HepG2 (cell line): ENCODE measurements around the gene B4GALT2. TPM values are rescaled to one million over a fixed set of nuclear protein-coding genes. Genes with fewer than 3 reads are reported as not detected.

Experiments
- ASH2L ChIP-seq: fragments of 300-600, 200-600 bp; sonication (generic); IDR thresholded peaks from 2 replicates; pipeline ENCODE4 v1.7.0; 2017; ENCODE audit warnings: low read depth, mild to moderate bottlenecking, moderate library complexity, mixed read lengths, low read length; ENCODE audit not compliant: insufficient read length
- HOXA3 ChIP-seq: sonication (generic); formaldehyde crosslinking; IDR thresholded peaks from 2 replicates; pipeline ENCODE4 v1.5.0; 2020; ENCODE audit warnings: missing genetic modification reagents
- LCORL ChIP-seq, 2 experiments: fragments of 450-650 bp in 1 of 2; sonication (generic) in 1 of 2; formaldehyde crosslinking in 1 of 2; IDR thresholded peaks; 2 replicates each; pipeline versions ENCODE4 v1.5.0 to v1.6.1; 2017 to 2020; ENCODE audit warnings: antibody characterized with exemption in 1 of 2, missing genetic modification reagents in 1 of 2
- MED1 ChIP-seq: sonication (generic); formaldehyde crosslinking; IDR thresholded peaks from 2 replicates; pipeline ENCODE4 v1.4.0; 2020; ENCODE audit warnings: missing genetic modification reagents
- PATZ1 ChIP-seq: sonication (generic); formaldehyde crosslinking; IDR thresholded peaks from 2 replicates; pipeline ENCODE4 v1.4.0; 2020; ENCODE audit warnings: missing genetic modification reagents
- SYNCRIP ChIP-seq: fragments of 200-400 bp; formaldehyde crosslinking; IDR thresholded peaks from 2 replicates; pipeline ENCODE4 v1.6.1; 2018; ENCODE audit warnings: mild to moderate bottlenecking, low read depth, low read length; ENCODE audit not compliant: insufficient read depth
- THAP8 ChIP-seq: sonication (generic); formaldehyde crosslinking; IDR thresholded peaks from 2 replicates; pipeline ENCODE4 v1.5.1; 2020; ENCODE audit warnings: missing genetic modification reagents, mild to moderate bottlenecking, borderline replicate concordance
- ZBTB7B ChIP-seq: sonication (generic); formaldehyde crosslinking; IDR thresholded peaks from 2 replicates; pipeline ENCODE4 v1.4.0; 2020; ENCODE audit warnings: missing genetic modification reagents
- ZFX ChIP-seq: sonication (generic); formaldehyde crosslinking; IDR thresholded peaks from 2 replicates; pipeline ENCODE4 v1.4.0; 2020; ENCODE audit warnings: mild to moderate bottlenecking, low read depth, missing genetic modification reagents, moderate library complexity
- ZNF136 ChIP-seq: sonication (generic); formaldehyde crosslinking; IDR thresholded peaks from 2 replicates; pipeline ENCODE4 v1.8.1; 2022; ENCODE audit warnings: low read depth, mild to moderate bottlenecking, moderate library complexity, missing genetic modification reagents
- ZNF20 ChIP-seq: sonication (generic); formaldehyde crosslinking; IDR thresholded peaks from 2 replicates; pipeline ENCODE4 v1.4.0; 2020; ENCODE audit warnings: mild to moderate bottlenecking, moderate library complexity, missing genetic modification reagents
- ZNF567 ChIP-seq: sonication (generic); formaldehyde crosslinking; IDR thresholded peaks from 2 replicates; pipeline ENCODE4 v1.8.1; 2023; ENCODE audit warnings: mild to moderate bottlenecking, missing genetic modification reagents, borderline replicate concordance
- ZNF792 ChIP-seq: IDR thresholded peaks from 2 replicates; pipeline ENCODE4 v1.6.1; 2016
- polyA plus RNA-seq, 8 experiments: library from polyadenylated mRNA; depleted of rRNA in 3 of 8; stranded (reverse) in 7 of 8; unstranded in 1 of 8; fragments of >200 nt; fragmentation: Illumina TruSeq in 4 of 8; extraction: Trizol in 4 of 8; gene quantifications; 2 replicates each; pipeline versions ENCODE4 v1.2.1 to v1.2.3, GENCODE V29; 2011 to 2016; ENCODE audit warnings: low read depth in 4 of 8, missing spikeins in 1 of 8, mixed read lengths in 1 of 8; ENCODE audit not compliant: insufficient read depth in 1 of 8
- total RNA-seq, 5 experiments: library from RNA; depleted of rRNA; stranded (reverse); fragments of >200 nt; fragmentation: Illumina TruSeq; extraction: Trizol; gene quantifications; 2 replicates each; pipeline ENCODE4 v1.2.3, GENCODE V29; 2016; ENCODE audit warnings: low read depth in 1 of 5
- TF ChIP-seq, protein P1 (sequence below): sonication (generic); formaldehyde crosslinking; IDR thresholded peaks from 2 replicates; pipeline ENCODE4 v1.5.0; 2020; ENCODE audit warnings: mild to moderate bottlenecking, missing genetic modification reagents, borderline replicate concordance
- TF ChIP-seq, protein P2 (sequence below): IDR thresholded peaks from 2 replicates; pipeline ENCODE4 v1.6.1; 2012; ENCODE audit warnings: inconsistent platforms
- TF ChIP-seq, protein P3 (sequence below), 2 experiments: sonication (generic) in 1 of 2; formaldehyde crosslinking in 1 of 2; IDR thresholded peaks; 2 replicates each; pipeline versions ENCODE4 v1.4.0 to v1.6.1; 2016 to 2020; ENCODE audit warnings: borderline replicate concordance in 1 of 2, low read depth in 1 of 2, mild to moderate bottlenecking in 1 of 2, missing genetic modification reagents in 1 of 2

The B4GALT2 gene
- total and polyA plus RNA-seq, 2 of the 13 experiments (the other 11 are each of a cell fraction or from before 2014, with no cell fraction given), result 41.9 to 78.0 TPM

DNA sequence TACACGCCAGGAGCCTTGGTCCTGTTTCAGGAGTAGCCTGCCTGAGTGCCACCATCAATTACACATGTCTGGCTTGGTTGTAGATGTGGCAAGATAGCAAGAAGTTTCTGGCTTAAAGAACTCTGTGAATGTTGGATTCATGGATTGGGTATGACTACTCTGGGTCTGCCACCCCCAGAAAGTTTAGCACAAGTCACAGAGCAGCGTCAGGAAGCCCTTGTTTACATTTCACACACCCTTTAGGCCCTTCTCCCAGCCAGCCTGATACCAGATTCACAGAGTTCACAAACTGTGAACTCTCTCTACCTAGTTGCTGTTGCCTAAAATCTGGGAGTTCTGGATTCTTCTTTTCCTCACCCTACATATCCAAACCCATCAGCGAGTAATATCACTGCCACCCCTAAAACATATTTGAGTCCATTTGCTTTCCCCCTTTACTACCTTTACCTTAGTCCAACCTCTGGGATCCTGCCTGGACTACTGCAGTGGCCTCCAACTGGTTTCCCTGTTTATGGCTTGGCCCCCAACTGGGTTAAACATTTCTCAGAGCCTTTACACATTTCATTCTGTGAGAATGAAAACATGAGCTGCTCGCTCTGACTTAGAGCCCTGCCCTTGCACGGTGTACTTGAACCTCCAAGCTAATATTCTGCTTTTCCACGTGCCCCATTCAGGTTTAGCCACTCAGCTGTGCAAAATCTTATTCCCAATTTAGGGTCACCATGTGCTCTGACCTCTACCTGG lies 8.3 kb downstream of the B4GALT2 start (continued):
- TF ChIP-seq ZNF567 (CRISPR knock-in tag) (0 out of 2 replicates have a peak, but pooled peaks have one; percentile 39), THAP8 (CRISPR knock-in tag) (no peak), ZNF20 (no peak), ZNF792 (CRISPR knock-in tag) (no peak), HOXA3 (CRISPR knock-in tag) (peak; percentile 40; the same call in 1 of the 2 replicates), SYNCRIP (no peak), ZNF136 (CRISPR knock-in tag) (no peak), MED1 (CRISPR knock-in tag) (0 out of 2 replicates have a peak, but pooled peaks have one; percentile 36), ASH2L (peak; percentile 50), PATZ1 (CRISPR knock-in tag) (peak; percentile 30), LCORL (IDR thresholded peaks at IDR 0.05) (no peak), LCORL (CRISPR knock-in tag; IDR thresholded peaks at IDR 0.05) (peak; percentile 82; the same call in 1 of the 2 replicates), ZBTB7B (CRISPR knock-in tag) (0 out of 2 replicates have a peak, but pooled peaks have one; percentile 11), ZFX (CRISPR knock-in tag) (peak; percentile 8; the same call in 1 of the 2 replicates)
- TF ChIP-seq, protein P1, sequence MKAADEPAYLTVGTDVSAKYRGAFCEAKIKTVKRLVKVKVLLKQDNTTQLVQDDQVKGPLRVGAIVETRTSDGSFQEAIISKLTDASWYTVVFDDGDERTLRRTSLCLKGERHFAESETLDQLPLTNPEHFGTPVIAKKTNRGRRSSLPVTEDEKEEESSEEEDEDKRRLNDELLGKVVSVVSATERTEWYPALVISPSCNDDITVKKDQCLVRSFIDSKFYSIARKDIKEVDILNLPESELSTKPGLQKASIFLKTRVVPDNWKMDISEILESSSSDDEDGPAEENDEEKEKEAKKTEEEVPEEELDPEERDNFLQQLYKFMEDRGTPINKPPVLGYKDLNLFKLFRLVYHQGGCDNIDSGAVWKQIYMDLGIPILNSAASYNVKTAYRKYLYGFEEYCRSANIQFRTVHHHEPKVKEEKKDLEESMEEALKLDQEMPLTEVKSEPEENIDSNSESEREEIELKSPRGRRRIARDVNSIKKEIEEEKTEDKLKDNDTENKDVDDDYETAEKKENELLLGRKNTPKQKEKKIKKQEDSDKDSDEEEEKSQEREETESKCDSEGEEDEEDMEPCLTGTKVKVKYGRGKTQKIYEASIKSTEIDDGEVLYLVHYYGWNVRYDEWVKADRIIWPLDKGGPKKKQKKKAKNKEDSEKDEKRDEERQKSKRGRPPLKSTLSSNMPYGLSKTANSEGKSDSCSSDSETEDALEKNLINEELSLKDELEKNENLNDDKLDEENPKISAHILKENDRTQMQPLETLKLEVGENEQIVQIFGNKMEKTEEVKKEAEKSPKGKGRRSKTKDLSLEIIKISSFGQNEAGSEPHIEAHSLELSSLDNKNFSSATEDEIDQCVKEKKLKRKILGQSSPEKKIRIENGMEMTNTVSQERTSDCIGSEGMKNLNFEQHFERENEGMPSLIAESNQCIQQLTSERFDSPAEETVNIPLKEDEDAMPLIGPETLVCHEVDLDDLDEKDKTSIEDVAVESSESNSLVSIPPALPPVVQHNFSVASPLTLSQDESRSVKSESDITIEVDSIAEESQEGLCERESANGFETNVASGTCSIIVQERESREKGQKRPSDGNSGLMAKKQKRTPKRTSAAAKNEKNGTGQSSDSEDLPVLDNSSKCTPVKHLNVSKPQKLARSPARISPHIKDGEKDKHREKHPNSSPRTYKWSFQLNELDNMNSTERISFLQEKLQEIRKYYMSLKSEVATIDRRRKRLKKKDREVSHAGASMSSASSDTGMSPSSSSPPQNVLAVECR (CRISPR knock-in tag), result peak; percentile 37; the same call in 1 of the 2 replicates
- TF ChIP-seq, protein P2, sequence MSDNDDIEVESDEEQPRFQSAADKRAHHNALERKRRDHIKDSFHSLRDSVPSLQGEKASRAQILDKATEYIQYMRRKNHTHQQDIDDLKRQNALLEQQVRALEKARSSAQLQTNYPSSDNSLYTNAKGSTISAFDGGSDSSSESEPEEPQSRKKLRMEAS, result peak; percentile 29
- TF ChIP-seq, protein P3, sequence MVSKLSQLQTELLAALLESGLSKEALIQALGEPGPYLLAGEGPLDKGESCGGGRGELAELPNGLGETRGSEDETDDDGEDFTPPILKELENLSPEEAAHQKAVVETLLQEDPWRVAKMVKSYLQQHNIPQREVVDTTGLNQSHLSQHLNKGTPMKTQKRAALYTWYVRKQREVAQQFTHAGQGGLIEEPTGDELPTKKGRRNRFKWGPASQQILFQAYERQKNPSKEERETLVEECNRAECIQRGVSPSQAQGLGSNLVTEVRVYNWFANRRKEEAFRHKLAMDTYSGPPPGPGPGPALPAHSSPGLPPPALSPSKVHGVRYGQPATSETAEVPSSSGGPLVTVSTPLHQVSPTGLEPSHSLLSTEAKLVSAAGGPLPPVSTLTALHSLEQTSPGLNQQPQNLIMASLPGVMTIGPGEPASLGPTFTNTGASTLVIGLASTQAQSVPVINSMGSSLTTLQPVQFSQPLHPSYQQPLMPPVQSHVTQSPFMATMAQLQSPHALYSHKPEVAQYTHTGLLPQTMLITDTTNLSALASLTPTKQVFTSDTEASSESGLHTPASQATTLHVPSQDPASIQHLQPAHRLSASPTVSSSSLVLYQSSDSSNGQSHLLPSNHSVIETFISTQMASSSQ (IDR thresholded peaks at IDR 0.05; ENCODE audit: low read depth), result peak; percentile 69
- TF ChIP-seq, protein P3 (CRISPR knock-in tag; IDR thresholded peaks at IDR 0.05; ENCODE audit: borderline replicate concordance), result no peak
